Measurements from ENCODE around the gene NOTCH4.

DNA sequence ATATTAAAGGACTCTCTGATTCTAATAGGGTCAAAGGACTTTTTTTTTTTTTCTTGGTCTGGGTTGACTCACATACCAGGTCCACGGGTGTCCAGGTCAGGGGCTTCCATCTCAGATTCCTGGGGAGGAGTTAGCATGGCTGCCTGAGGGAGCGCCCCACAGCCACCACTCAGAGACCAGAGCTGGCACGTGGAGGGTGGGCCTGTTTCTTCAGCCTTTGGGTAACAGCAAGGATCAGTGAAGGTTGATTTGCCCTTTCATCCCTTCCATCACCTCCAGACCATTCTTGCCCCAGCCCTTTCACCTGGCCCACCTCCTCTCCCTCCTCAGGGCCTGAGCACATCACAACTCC, 25.5 kb downstream of the NOTCH4 start:
- TF ChIP-seq, protein P1, sequence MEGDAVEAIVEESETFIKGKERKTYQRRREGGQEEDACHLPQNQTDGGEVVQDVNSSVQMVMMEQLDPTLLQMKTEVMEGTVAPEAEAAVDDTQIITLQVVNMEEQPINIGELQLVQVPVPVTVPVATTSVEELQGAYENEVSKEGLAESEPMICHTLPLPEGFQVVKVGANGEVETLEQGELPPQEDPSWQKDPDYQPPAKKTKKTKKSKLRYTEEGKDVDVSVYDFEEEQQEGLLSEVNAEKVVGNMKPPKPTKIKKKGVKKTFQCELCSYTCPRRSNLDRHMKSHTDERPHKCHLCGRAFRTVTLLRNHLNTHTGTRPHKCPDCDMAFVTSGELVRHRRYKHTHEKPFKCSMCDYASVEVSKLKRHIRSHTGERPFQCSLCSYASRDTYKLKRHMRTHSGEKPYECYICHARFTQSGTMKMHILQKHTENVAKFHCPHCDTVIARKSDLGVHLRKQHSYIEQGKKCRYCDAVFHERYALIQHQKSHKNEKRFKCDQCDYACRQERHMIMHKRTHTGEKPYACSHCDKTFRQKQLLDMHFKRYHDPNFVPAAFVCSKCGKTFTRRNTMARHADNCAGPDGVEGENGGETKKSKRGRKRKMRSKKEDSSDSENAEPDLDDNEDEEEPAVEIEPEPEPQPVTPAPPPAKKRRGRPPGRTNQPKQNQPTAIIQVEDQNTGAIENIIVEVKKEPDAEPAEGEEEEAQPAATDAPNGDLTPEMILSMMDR (IDR thresholded peaks at IDR 0.05), result no peak
- TF ChIP-seq POLR2A (IDR thresholded peaks at IDR 0.05), result no peak

Data from testis (tissue), 2 donors.